ENCODE data around the gene KCTD2. TPM values are rescaled to one million over a fixed set of nuclear protein-coding genes. Genes with fewer than 3 reads are reported as not detected.

Gene KCTD2
- total RNA-seq, 1 experiment from 2014 or later, result 23.3 TPM

GRCh38 chr17:75103601-75104554, 56.9 kb downstream of the KCTD2 start:
- in situ Hi-C loops (cut with HindIII; ENCODE audit: low pct_unique_long_range_greater_than_20kb, low sequenced_read_pairs), result no loop called here
- DNase-seq (ENCODE audit: low read depth, low spot score), result no peak

DNA sequence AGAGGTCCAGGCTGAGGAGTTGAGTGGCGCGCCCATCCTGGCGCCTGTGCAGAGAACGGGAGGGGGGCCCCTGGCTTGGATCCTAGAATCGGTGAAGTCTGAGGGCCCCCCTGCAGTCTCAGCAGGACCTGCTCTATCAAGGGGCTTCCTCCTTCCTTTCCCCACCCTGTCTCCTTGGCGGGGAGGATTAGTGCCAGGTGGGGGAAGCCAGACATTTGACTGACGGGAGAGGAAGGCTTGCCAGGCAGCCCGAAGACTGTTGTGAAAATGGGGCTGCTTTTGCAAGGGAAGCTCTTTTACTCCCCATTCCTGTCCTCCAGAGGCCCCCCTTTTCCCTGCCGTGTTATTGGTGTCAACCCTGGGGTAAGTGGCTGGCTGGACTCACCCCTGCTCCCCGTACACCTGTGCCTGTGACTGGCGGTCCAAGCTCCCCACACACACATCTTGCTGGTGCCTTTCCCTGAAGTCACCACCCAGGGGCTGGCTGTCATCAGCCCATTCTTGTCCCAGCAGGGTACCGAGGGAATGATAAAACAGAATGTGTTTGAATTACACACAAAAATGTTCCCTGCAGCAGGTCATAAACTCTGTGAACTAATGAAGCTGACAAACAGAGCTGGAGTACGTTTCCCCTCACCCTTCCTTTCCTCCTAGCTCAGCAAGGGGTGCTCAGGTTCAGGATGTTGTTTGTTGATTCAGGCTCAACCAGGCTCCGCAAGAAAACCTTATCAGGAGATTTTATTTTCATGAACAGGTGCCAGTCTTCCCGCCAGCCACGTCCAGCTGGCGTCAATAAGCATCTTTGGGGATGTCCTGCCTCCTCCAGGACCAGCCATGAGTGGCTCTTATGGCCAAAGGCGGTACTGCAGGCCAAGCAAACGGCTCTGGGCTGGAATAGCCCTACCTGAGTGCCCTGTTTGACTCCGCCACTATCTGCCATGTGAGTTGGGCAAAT, 58.4 kb downstream of the KCTD2 start:
- peak; percentile 81 for DNase-seq (ENCODE audit: low read depth, low spot score)

GRCh38 chr17:75108193-75108592, 61.2 kb downstream of the KCTD2 start:
- no peak for DNase-seq (ENCODE audit: low read depth, low spot score)
- in situ Hi-C loops (cut with HindIII; ENCODE audit: low pct_unique_long_range_greater_than_20kb, low sequenced_read_pairs), result no loop called here

More for the DNA sequence above, 58.4 kb downstream of the KCTD2 start:
- in situ Hi-C loops (cut with HindIII; ENCODE audit: low pct_unique_long_range_greater_than_20kb, low sequenced_read_pairs), result no loop called here

- no peak for DNase-seq (ENCODE audit: low read depth, low spot score)
- in situ Hi-C loops (cut with HindIII; ENCODE audit: low pct_unique_long_range_greater_than_20kb, low sequenced_read_pairs), result no loop called here
Observed at GRCh38 chr17:75109046-75109406, 62.0 kb downstream of the KCTD2 start.

- in situ Hi-C loops (cut with HindIII; ENCODE audit: low pct_unique_long_range_greater_than_20kb, low sequenced_read_pairs), result no loop called here
- DNase-seq (ENCODE audit: low read depth, low spot score), result peak; percentile 89
Observed at GRCh38 chr17:75109407-75110233, 62.6 kb downstream of the KCTD2 start, which contains the start of gene ARMC7. TSS of gene ARMC7 (plus strand) at chr17:75109969. CDS start at chr17:75110289, 320 bp downstream.

GRCh38 chr17:75110234-75110937, 63.4 kb downstream of the KCTD2 start:
- in situ Hi-C loops (cut with HindIII; ENCODE audit: low pct_unique_long_range_greater_than_20kb, low sequenced_read_pairs), result no loop called here
- peak; percentile 42 for DNase-seq (ENCODE audit: low read depth, low spot score)

GRCh38 chr17:75111777-75112335, 64.8 kb downstream of the KCTD2 start:
- DNase-seq (ENCODE audit: low read depth, low spot score), result no peak
- in situ Hi-C loops (cut with HindIII; ENCODE audit: low pct_unique_long_range_greater_than_20kb, low sequenced_read_pairs), result no loop called here

DNA sequence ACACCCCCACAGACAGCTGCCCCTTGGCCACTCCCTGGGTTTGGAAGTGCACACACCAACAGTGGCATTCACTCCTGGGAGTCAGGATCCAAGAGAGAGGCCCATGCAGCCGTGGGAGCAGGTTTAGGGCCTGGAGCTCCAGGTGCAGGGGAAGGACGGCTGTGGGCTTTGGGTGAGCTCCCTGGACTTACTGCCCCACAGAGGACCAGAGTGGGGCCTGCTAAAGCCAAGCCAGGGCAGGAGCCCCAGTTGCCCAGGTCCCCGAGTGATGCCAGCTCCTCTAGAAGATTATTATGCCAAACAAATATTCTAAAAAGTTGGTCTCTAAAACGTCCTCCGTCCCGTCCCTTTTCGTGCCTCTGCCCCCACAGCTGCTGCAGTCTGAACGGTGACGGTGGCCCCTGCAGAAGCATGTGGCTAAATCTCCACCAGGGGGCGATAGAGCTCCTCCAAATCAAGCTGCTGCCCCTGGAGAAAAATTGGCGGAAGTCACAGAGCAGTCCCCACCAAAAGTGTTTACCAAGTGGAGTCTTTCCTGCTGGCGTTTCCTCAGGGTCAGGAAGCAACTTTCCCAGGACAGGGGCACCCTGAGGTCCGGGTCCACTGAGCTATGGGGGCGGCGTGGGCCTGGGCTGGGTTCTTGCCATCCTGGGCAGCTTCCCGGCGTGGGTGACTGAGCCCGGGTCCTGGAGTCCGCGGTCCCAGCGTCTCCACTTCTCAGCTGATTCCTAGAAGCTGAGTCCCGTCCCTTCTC, 67.0 kb downstream of the KCTD2 start:
- in situ Hi-C loops (cut with HindIII; ENCODE audit: low pct_unique_long_range_greater_than_20kb, low sequenced_read_pairs), result no loop called here
- DNase-seq (ENCODE audit: low read depth, low spot score), result peak; percentile 93

- no peak for DNase-seq (ENCODE audit: low read depth, low spot score)
- in situ Hi-C loops (cut with HindIII; ENCODE audit: low pct_unique_long_range_greater_than_20kb, low sequenced_read_pairs), result no loop called here
Observed at GRCh38 chr17:75114552-75115314, 67.7 kb downstream of the KCTD2 start.

Small RNAs within 50 kb of the gene (small RNA-seq; reads per million reads assigned to genes)
- gene AC111186.1 (0 reads per million in 2 experiments), gene RF00019 (0 reads per million in 2 experiments), gene RN7SL573P (0 reads per million in 2 experiments), gene RNU6-362P (0 reads per million in 2 experiments)

Other genes with a start within 250 kb of the KCTD2 start
- gene GRIN2C, start 187.3 kb upstream of the KCTD2 start, total RNA-seq (2014; rRNA removed; shearing (Covaris generic)), result 0.40 TPM in 1 of 2 replicates, not detected in the other
- 42.4 and 48.1 TPM in 2 replicates for gene FDXR, start 174.2 kb upstream of the KCTD2 start, total RNA-seq (2014; rRNA removed; shearing (Covaris generic))
- not detected in 2 replicates for gene FADS6, start 153.6 kb upstream of the KCTD2 start, total RNA-seq (2014; rRNA removed; shearing (Covaris generic))
- gene USH1G, start 124.0 kb upstream of the KCTD2 start, total RNA-seq (2014; rRNA removed; shearing (Covaris generic)), result not detected in 2 replicates
- not detected in 2 replicates for gene OTOP2, start 123.0 kb upstream of the KCTD2 start, total RNA-seq (2014; rRNA removed; shearing (Covaris generic))
- gene OTOP3, start 111.3 kb upstream of the KCTD2 start, total RNA-seq (2014; rRNA removed; shearing (Covaris generic)), result not detected in 2 replicates
- 0.21 TPM in 1 of 2 replicates, not detected in the other for gene HID1, start 74.5 kb upstream of the KCTD2 start, total RNA-seq (2014; rRNA removed; shearing (Covaris generic))
- gene CDR2L, start 59.6 kb upstream of the KCTD2 start, total RNA-seq (2014; rRNA removed; shearing (Covaris generic)), result 3.2 and 3.9 TPM in 2 replicates
- gene MRPL58, start 34.6 kb upstream of the KCTD2 start, total RNA-seq (2014; rRNA removed; shearing (Covaris generic)), result 92.6 and 96.0 TPM in 2 replicates
- 557 and 623 TPM in 2 replicates for gene ATP5PD, start 256 bp upstream of the KCTD2 start, total RNA-seq (2014; rRNA removed; shearing (Covaris generic))
- 0.19 TPM in 1 of 2 replicates, not detected in the other for gene SLC16A5, start 40.7 kb downstream of the KCTD2 start, total RNA-seq (2014; rRNA removed; shearing (Covaris generic))
- gene ARMC7, start 62.7 kb downstream of the KCTD2 start, total RNA-seq (2014; rRNA removed; shearing (Covaris generic)), result 4.9 and 5.4 TPM in 2 replicates
- gene NT5C, start 84.5 kb downstream of the KCTD2 start, total RNA-seq (2014; rRNA removed; shearing (Covaris generic)), result 44.5 and 46.7 TPM in 2 replicates
- 148 and 158 TPM in 2 replicates for gene JPT1, start 107.3 kb downstream of the KCTD2 start, total RNA-seq (2014; rRNA removed; shearing (Covaris generic))
- gene SUMO2, start 135.7 kb downstream of the KCTD2 start, total RNA-seq (2014; rRNA removed; shearing (Covaris generic)), result 206 and 213 TPM in 2 replicates
- 46.0 and 49.4 TPM in 2 replicates for gene NUP85, start 158.5 kb downstream of the KCTD2 start, total RNA-seq (2014; rRNA removed; shearing (Covaris generic))
- 15.7 and 17.4 TPM in 2 replicates for gene GGA3, start 214.4 kb downstream of the KCTD2 start, total RNA-seq (2014; rRNA removed; shearing (Covaris generic))
- 184 and 188 TPM in 2 replicates for gene MRPS7, start 214.7 kb downstream of the KCTD2 start, total RNA-seq (2014; rRNA removed; shearing (Covaris generic))
- 20.8 and 22.9 TPM in 2 replicates for gene MIF4GD, start 224.0 kb downstream of the KCTD2 start, total RNA-seq (2014; rRNA removed; shearing (Covaris generic))
- 18.1 and 21.0 TPM in 2 replicates for gene SLC25A19, start 242.2 kb downstream of the KCTD2 start, total RNA-seq (2014; rRNA removed; shearing (Covaris generic))